LNCaP clone FGC (cell line): Measurements from ENCODE around the gene DIAPH2.

Source experiments
- DNase-seq: peaks from one replicate; pipeline ENCODE4 v3.0.0-alpha.2; 2011; ENCODE audit warnings: low read depth
- H3K4me3 ChIP-seq: 2 replicates; pipeline ENCODE4 v1.5.1; 2011; ENCODE audit warnings: mild to moderate bottlenecking, low read depth, low read length, control low read depth
- CTCF ChIP-seq: IDR thresholded peaks from 2 replicates; pipeline ENCODE4 v1.5.1; 2012; ENCODE audit warnings: mild to moderate bottlenecking; ENCODE audit not compliant: control insufficient read depth, insufficient read depth; ENCODE audit errors: extremely low read depth

DIAPH2 gene

DNA sequence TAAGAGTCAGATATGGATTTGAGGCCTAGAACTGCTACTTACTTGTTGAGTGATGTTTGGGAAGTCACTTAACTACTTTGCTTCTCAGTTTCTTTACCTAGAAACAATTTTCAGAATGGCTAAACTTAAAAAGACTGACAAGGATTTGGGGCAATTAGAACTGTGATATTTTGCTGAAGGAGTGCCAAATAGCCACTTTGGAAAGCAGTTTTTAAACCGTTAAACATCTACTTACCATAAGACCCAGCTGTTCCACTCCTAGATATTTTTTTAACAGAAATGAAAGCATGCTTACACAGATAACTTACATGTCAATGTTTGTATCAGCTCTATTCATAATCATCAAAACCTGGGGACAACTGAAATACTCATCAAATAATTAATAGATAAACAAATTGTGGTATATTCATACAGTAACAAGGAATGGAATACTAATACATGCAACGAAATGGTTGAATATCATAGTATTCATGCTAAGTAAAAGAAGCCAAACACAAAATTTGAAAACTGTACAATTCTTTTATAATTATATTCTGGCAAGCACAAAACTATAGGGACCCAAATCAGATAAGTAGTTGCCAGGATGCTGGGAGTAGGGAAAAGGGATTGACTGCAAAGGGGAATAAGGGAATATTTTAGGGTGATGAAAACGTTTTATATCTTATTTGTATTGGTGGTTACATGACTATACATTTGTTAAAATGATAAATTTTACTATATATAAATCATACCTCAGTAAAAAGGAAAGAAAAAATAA is 223.1 kb downstream of the DIAPH2 start:
- no peak for DNase-seq
- no peak overlapping the region for H3K4me3 ChIP-seq
- TF ChIP-seq CTCF, result no peak

- DNase-seq, result no peak
- no peak for TF ChIP-seq CTCF
- no peak overlapping the region for H3K4me3 ChIP-seq
Observed at GRCh38 chrX:96909291-96909690, 224.6 kb downstream of the DIAPH2 start.

DNA sequence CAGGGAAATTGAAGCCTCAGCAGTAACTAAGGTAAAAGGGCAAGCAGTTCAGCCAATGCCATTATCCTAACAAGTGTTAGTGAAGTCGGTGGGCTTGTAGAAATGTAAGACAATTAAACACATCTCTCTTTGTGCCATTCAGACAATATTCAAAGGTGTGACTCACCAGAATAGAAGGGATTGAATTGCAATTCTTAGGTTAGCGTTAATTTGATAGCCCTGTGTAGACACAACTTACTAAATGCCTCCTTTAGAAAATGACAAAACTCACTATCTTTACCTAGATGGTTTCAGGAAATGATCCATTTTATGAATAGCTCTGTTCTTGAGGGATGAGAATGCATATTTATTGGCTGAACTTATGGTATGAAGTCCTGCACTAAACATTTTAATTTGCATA is 234.2 kb downstream of the DIAPH2 start:
- TF ChIP-seq CTCF, result no peak
- no peak overlapping the region for H3K4me3 ChIP-seq
- DNase-seq, result no peak

GRCh38 chrX:96919672-96920071 is 235.0 kb downstream of the DIAPH2 start:
- DNase-seq, result no peak
- TF ChIP-seq CTCF, result no peak
- H3K4me3 ChIP-seq, result no peak overlapping the region

DNA sequence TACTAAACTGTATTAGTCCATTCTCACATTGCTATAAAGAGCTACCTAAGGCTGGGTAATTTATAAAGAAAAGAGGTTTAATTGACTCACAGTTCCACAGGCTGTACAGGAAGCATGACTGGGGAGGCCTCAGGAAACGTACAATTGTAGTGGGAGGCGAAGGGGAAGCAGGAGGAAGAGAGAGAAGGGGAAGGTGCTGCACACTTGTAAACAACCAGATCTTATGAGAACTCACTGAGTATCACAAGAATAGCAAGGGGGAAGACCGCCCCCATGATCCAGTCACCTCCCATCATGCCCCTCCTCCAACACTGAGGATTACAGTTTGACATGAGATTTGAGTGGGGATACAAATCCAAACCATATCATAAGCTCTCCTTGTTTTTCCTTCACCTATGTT is 239.9 kb downstream of the DIAPH2 start:
- no peak for DNase-seq
- H3K4me3 ChIP-seq, result no peak overlapping the region
- no peak for TF ChIP-seq CTCF

DNA sequence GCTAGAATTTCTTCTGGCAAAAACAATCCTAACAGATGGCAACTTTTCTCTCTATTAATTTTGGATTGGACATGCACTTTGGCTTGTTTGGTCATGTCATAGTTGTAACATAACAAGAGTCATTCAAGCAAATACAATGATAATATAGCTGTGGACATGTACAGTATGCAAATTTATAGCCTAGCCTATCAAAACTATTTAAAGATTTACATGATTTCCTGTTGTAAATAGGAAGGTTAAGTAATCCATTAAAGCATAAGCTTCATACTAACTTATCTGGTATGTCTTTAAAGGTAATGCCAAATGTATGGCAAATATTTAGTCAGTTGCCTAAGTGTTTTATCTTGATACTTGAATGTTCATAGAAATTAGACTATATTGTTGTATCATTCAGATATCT is 244.4 kb downstream of the DIAPH2 start:
- no peak for DNase-seq
- no peak for TF ChIP-seq CTCF
- no peak overlapping the region for H3K4me3 ChIP-seq

GRCh38 chrX:96957718-96958117 is 273.1 kb downstream of the DIAPH2 start:
- no peak for TF ChIP-seq CTCF

More at GRCh38 chrX:96957718-96958117, 273.1 kb downstream of the DIAPH2 start:
- no peak for DNase-seq
- no peak overlapping the region for H3K4me3 ChIP-seq
